Measurements from ENCODE around the gene TSTD1. TPM values are rescaled to one million over a fixed set of nuclear protein-coding genes. Genes with fewer than 3 reads are reported as not detected.

TSTD1 gene
- total and polyA plus RNA-seq, 2 of the 8 experiments (the other 6 are each of a cell fraction or from before 2014, with no cell fraction given): 60.9 to 314 TPM

DNA sequence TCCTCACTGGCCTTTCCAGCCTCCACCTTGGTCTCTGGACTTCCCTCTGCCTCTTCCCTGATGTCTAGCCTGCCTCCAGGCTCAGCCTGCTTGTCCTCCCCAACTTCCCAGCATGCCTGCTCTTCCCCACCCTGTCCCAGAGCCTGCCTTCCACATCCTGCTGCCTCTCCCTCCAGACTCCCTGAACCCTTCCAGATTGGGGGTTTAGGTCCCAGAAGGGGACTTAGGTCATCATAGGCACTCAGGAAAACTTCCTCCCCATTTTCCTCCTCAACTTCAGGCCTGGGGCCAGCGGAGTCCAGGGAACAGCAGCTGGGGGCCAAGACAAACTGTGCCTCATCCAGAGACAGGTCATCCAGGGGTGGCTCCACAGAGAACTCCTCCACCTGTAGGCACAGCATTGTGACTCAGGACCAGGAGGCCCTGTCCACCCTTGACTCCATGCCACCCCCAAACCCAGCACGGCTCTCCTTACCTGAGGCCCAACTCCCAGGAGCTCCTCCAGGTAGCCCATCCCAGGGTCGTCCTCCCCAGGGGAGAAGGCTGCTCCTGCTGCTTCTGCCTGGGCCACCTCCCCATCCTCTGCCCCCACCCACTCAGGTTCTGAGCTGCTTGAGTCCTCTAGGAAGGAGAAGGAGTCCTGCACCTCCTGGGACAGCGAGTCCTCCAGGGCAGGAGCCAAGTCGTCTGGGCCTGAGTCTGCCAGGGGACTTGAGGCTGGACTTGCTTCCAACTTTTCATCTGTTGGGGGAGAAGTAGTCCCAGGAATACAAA lies 10.4 kb upstream of the TSTD1 start:
- ChIA-PET POLR2A (ENCODE audit: partially characterized antibody) (interaction anchor here (0.6 to 1.3 kb wide), 3 partner anchors 10 to 114 kb away, joined by 3 read pairs; partner anchors contain the start of gene TSTD1), CTCF (ENCODE audit: partially characterized antibody) (interaction anchor here (0.5 to 1.3 kb wide), 5 partner anchors 7 to 48 kb away, joined by 3 read pairs; no protein-coding TSS in a partner anchor)
- H3K18ac ChIP-seq (ENCODE audit: extremely low read depth, low read length): no peak overlapping the region
- H3K27me3 ChIP-seq (replicated peaks in 1 of 4; ENCODE audit: control insufficient read depth in 3 of 4, extremely low read depth in 1 of 4, insufficient read depth in 3 of 4, low read length in 3 of 4): peaks cover 0 to 17% (median 8%) of the 10 kb centered on the region in 4 experiments; a peak in 6 of 7 replicates
- H3K79me2 ChIP-seq (ENCODE audit: control insufficient read depth in 1 of 2, insufficient read depth in 2 of 2, low read length in 2 of 2): peaks cover 0 to 10% of the 10 kb centered on the region in 2 experiments; a peak in 2 of 4 replicates
- peaks cover 0 to 12% of the 10 kb centered on the region in 2 experiments; a peak in 1 of 4 replicates for H3K9me3 ChIP-seq (ENCODE audit: insufficient read depth in 2 of 2, low read depth in 1 of 2, low read length in 1 of 2)
- no peak overlapping the region for H3K23ac ChIP-seq (ENCODE audit: insufficient read length)
- H3K36me3 ChIP-seq (ENCODE audit: control insufficient read depth in 2 of 4, insufficient read depth in 4 of 4, low read length in 3 of 4): no peaks in the 10 kb centered on the region
- H2BK20ac ChIP-seq (ENCODE audit: low read length): no peak overlapping the region
- peaks cover 0 to 4% (median 1%) of the 10 kb centered on the region in 4 experiments; a peak in 2 of 7 replicates for H3K4me1 ChIP-seq (replicated peaks in 1 of 4; ENCODE audit: control insufficient read depth in 3 of 4, insufficient read depth in 4 of 4, low read length in 3 of 4)
- WGBS, 2 experiments (ENCODE audit: extremely low coverage in 1 of 2, insufficient coverage in 1 of 2, insufficient read length in 1 of 2, insufficient replicate concordance in 2 of 2, low coverage in 1 of 2, low lambda C conversion rate in 2 of 2, missing lambda C conversion rate in 1 of 2): 88% methylated on average over 5 of the region's 5 CpGs; no CpG with 5 or more reads in 1 of the 2 experiments
- peaks cover 6% of the 10 kb centered on the region for H3K79me1 ChIP-seq (ENCODE audit: low read depth, low read length)
- H2BK12ac ChIP-seq (ENCODE audit: low read depth, low read length): no peak overlapping the region
- no peak for FAIRE-seq
- H2AK5ac ChIP-seq (ENCODE audit: low read depth, low read length): no peak overlapping the region
- no peak overlapping the region for H2BK120ac ChIP-seq (replicated peaks; ENCODE audit: low read depth, low read length)
- H3K9ac ChIP-seq (replicated peaks in 1 of 4; ENCODE audit: extremely low read depth in 1 of 4, low read depth in 3 of 4, low read length in 3 of 4): no peak overlapping the region
- no peak overlapping the region for H2BK15ac ChIP-seq (ENCODE audit: low read length)
- no peak overlapping the region for H2AFZ ChIP-seq (ENCODE audit: low read length)
- no peak overlapping the region for H4K5ac ChIP-seq (ENCODE audit: insufficient read length, low read depth, low read length)
- peaks cover 7% of the 10 kb centered on the region for H3K23me2 ChIP-seq (ENCODE audit: low read depth, low read length)
- DNase-seq (ENCODE audit: low read depth in 1 of 2, low spot score in 2 of 2): no peak
- H4K91ac ChIP-seq (replicated peaks; ENCODE audit: insufficient read length, low read length): no peak overlapping the region
- no peak overlapping the region for H3K14ac ChIP-seq (ENCODE audit: insufficient read length)
- H2BK5ac ChIP-seq (ENCODE audit: low read depth, low read length): no peak overlapping the region
- no peak overlapping the region; the same call in 1 of the 2 replicates for H4K8ac ChIP-seq (ENCODE audit: extremely low read depth, insufficient read depth, low read length)
- H3K4me3 ChIP-seq (ENCODE audit: extremely low read depth in 1 of 4, insufficient read depth in 2 of 4, low read depth in 3 of 4, low read length in 4 of 4): no peak overlapping the region
- H3K27ac ChIP-seq (ENCODE audit: low read depth, low read length): no peak overlapping the region
- H3K4ac ChIP-seq (replicated peaks; ENCODE audit: insufficient read length, low read depth, low read length): no peak overlapping the region
- no peaks in the 10 kb centered on the region for H4K20me1 ChIP-seq (replicated peaks in 1 of 2; ENCODE audit: control insufficient read depth in 1 of 2, insufficient read depth in 2 of 2, low read length in 2 of 2)
- TF ChIP-seq ZNF274 (IDR thresholded peaks at IDR 0.05; ENCODE audit: borderline replicate concordance, extremely low read depth, low read length): peak; percentile 42; the same call in 1 of the 2 replicates
- TF ChIP-seq TAF7 (optimal IDR thresholded peaks at IDR 0.05; ENCODE audit: borderline replicate concordance, low read depth, low read length): no peak
- no peak for TF ChIP-seq RBBP5 (IDR thresholded peaks at IDR 0.05; ENCODE audit: borderline replicate concordance, low read depth, low read length)
- no peak for TF ChIP-seq SP4 (IDR thresholded peaks at IDR 0.05; ENCODE audit: low read length)
- TF ChIP-seq NANOG (IDR thresholded peaks at IDR 0.05; ENCODE audit: insufficient read depth, low read depth, low read length, poor library complexity, severe bottlenecking): no peak
- H3K56ac ChIP-seq (replicated peaks; ENCODE audit: insufficient read length, low read depth, low read length): no peak overlapping the region
- no peak overlapping the region for H3K4me2 ChIP-seq (ENCODE audit: insufficient read depth in 1 of 2, low read depth in 2 of 2, low read length in 2 of 2)

Measured in H1 (cell line).